GM12878 (cell line): Measurements from ENCODE around the gene ZNF511. TPM values are rescaled to one million over a fixed set of nuclear protein-coding genes. Genes with fewer than 3 reads are reported as not detected.

Experiments used
- ATAC-seq: fragments of 200-7000 bp; cut with Tn5 transposase; 3 replicates; pipeline ENCODE4 v1.9.1; 2020; ENCODE audit warnings: mild to moderate bottlenecking, moderate library complexity
- BruUV-seq: library from RNA; stranded (reverse); fragments of 400-500 nt; replicated peaks from 2 replicates; lab custom pipeline; 2021; lab: Mats Ljungman, UMichigan
- CTCF ChIA-PET: fragments of 300-600 bp; sonication (Branson Sonifier 250); formaldehyde crosslinking; extraction: SDS; loops from one replicate; lab custom pipeline; 2021; ENCODE audit warnings: inconsistent platforms; lab: Yijun Ruan, JAX
- POLR2A ChIA-PET: fragments of 350-600 bp; formaldehyde crosslinking; extraction: SDS; loops from one replicate; lab custom pipeline; 2021; ENCODE audit warnings: inconsistent platforms; lab: Charles Lee
- RAD21 ChIA-PET: fragments of 300-600 bp; sonication (Branson Sonifier 250); formaldehyde crosslinking; loops from one replicate; lab custom pipeline; 2023; ENCODE audit warnings: antibody characterized with exemption; ENCODE audit not compliant: unreplicated experiment; lab: Charles Lee
- SMC1A ChIA-PET: fragments of 300-600 bp; sonication (Branson Sonifier 250); formaldehyde crosslinking; loops from one replicate; lab custom pipeline; 2023; ENCODE audit not compliant: unreplicated experiment, uncharacterized antibody; lab: Charles Lee
- DNase-seq: peaks from one replicate; pipeline ENCODE4 v3.0.0-alpha.2; 2011; ENCODE audit warnings: low read depth, low spot score
- FAIRE-seq: peaks from 3 replicates; lab custom pipeline; 2011; peaks lifted over from hg19 to GRCh38; lab: Jason Lieb, UNC
- H2AFZ ChIP-seq: 2 replicates; pipeline ENCODE4 v1.6.0; 2011; ENCODE audit warnings: low read depth, low read length, control low read depth; ENCODE audit not compliant: control insufficient read depth
- H3K27ac ChIP-seq: 2 replicates; pipeline ENCODE4 v1.5.1; 2011; ENCODE audit warnings: control low read depth; ENCODE audit not compliant: control insufficient read depth, insufficient read depth
- H3K27me3 ChIP-seq, 2 experiments: replicated peaks in 1 of 2; 2 replicates each; pipeline versions ENCODE4 v1.6.0 to v1.6.1; 2011; ENCODE audit warnings: low read length in 1 of 2; ENCODE audit not compliant: control insufficient read depth in 2 of 2, insufficient read depth in 2 of 2
- H3K36me3 ChIP-seq, 2 experiments: 2 replicates each; pipeline ENCODE4 v1.5.1; 2011; ENCODE audit warnings: low read length in 1 of 2; ENCODE audit not compliant: control insufficient read depth in 2 of 2, insufficient read depth in 2 of 2
- H3K4me1 ChIP-seq: 2 replicates; pipeline ENCODE4 v1.6.1; 2011; ENCODE audit warnings: mild to moderate bottlenecking, low read length, moderate library complexity, mixed read lengths; ENCODE audit not compliant: control insufficient read depth, insufficient read depth
- H3K4me2 ChIP-seq: 2 replicates; pipeline ENCODE4 v1.6.0; 2011; ENCODE audit warnings: control low read depth; ENCODE audit not compliant: control insufficient read depth, insufficient read depth
- H3K4me3 ChIP-seq: fragments of 200-600 bp; sonication (generic); 2 replicates; pipeline ENCODE4 v1.5.1; 2016
- H3K79me2 ChIP-seq: 2 replicates; pipeline ENCODE4 v1.6.0; 2011; ENCODE audit warnings: low read length; ENCODE audit not compliant: control insufficient read depth, insufficient read depth
- H3K9ac ChIP-seq: 2 replicates; pipeline ENCODE4 v1.8.0; 2011; ENCODE audit warnings: low read length, control low read depth, mixed read lengths; ENCODE audit not compliant: control insufficient read depth, insufficient read depth
- H3K9me3 ChIP-seq: replicated peaks from 3 replicates; pipeline ENCODE4 v1.5.1; 2011; ENCODE audit warnings: mild to moderate bottlenecking, low read length; ENCODE audit not compliant: control insufficient read depth, insufficient read depth
- H4K20me1 ChIP-seq: 2 replicates; pipeline ENCODE4 v1.6.0; 2011; ENCODE audit not compliant: control insufficient read depth, insufficient read depth
- BCL11A ChIP-seq: IDR thresholded peaks from 2 replicates; pipeline ENCODE4 v1.6.1; 2011; ENCODE audit warnings: low read depth, low read length
- CHD4 ChIP-seq: fragments of 200-600 bp; sonication (generic); IDR thresholded peaks from 2 replicates; pipeline ENCODE4 v1.6.1; 2016; ENCODE audit warnings: mild to moderate bottlenecking
- CREM ChIP-seq: IDR thresholded peaks from 2 replicates; pipeline ENCODE4 v1.6.1; 2014; ENCODE audit warnings: antibody characterized with exemption, low read depth
- HSF1 ChIP-seq: fragments of 150-350 bp; IDR thresholded peaks from 2 replicates; pipeline ENCODE4 v1.6.1; 2014; ENCODE audit warnings: mild to moderate bottlenecking, low read depth, low read length
- KLF5 ChIP-seq: fragments of 450-650 bp; IDR thresholded peaks from 2 replicates; pipeline ENCODE4 v1.6.1; 2014; ENCODE audit warnings: mild to moderate bottlenecking; ENCODE audit not compliant: partially characterized antibody
- MEF2B ChIP-seq: fragments of 450-650 bp; IDR thresholded peaks from 2 replicates; pipeline ENCODE4 v1.6.1; 2018; ENCODE audit warnings: mild to moderate bottlenecking, moderate library complexity; ENCODE audit not compliant: partially characterized antibody, poor library complexity, severe bottlenecking
- NFYA ChIP-seq: IDR thresholded peaks from 2 replicates; pipeline ENCODE4 v1.6.1; 2011; ENCODE audit warnings: low read depth, mild to moderate bottlenecking, low read length, improper control_type of control experiment, borderline replicate concordance
- PML ChIP-seq: IDR thresholded peaks from 2 replicates; pipeline ENCODE4 v1.6.1; 2012; ENCODE audit warnings: low read length, inconsistent platforms
- RELA ChIP-seq: fragments of 450-650 bp; IDR thresholded peaks from 2 replicates; pipeline ENCODE4 v1.8.0; 2014; ENCODE audit warnings: borderline replicate concordance; ENCODE audit not compliant: partially characterized antibody
- SREBF2 ChIP-seq: IDR thresholded peaks from 2 replicates; pipeline ENCODE4 v1.6.1; 2012; ENCODE audit warnings: mild to moderate bottlenecking, low read length
- ZNF207 ChIP-seq: fragments of 450-650 bp; IDR thresholded peaks from 2 replicates; pipeline ENCODE4 v1.6.1; 2014; ENCODE audit warnings: antibody characterized with exemption, mild to moderate bottlenecking, borderline replicate concordance
- WGBS: methylation state at CpG from one replicate; pipeline ENCODE4 v1.1.6; 2016; ENCODE audit warnings: low lambda C conversion rate; ENCODE audit not compliant: insufficient replicate concordance, insufficient coverage; ENCODE audit errors: missing lambda C conversion rate; 5-methylcytosine and 5-hydroxymethylcytosine counted together
- in situ Hi-C: fragments of 300-500 bp; cut with MboI; formaldehyde crosslinking; loops from 9 replicates; pipeline ENCODE4 v1.14.3; 2018; ENCODE audit warnings: mixed read lengths
- intact Hi-C: fragments of 100-400 bp; cut with micrococcal nuclease; formaldehyde crosslinking; loops from one replicate; pipeline ENCODE4 v1.14.2; 2022; ENCODE audit not compliant: unreplicated experiment
- polyA plus RNA-seq, 11 experiments: library from polyadenylated mRNA; depleted of rRNA in 4 of 11; unstranded in 6 of 11; stranded (reverse) in 5 of 11; fragments of >200 nt; fragmentation: Nextera tagmentation in 4 of 11; fragmentation: Illumina TruSeq in 1 of 11; extraction: Ambion mirVana in 4 of 11; extraction: Trizol in 1 of 11; gene quantifications; 1 replicate in 1 of 11; 2 replicates in 10 of 11; pipeline versions ENCODE4 v1.2.1 to v1.2.3, GENCODE V29; 2011 to 2016; ENCODE audit warnings: inconsistent platforms in 2 of 11, missing spikeins in 2 of 11, low read depth in 1 of 11
- total RNA-seq, 4 experiments: library from RNA; depleted of rRNA in 3 of 4; stranded (reverse); fragments of >200 nt in 3 of 4; fragmentation: Illumina TruSeq in 1 of 4; extraction: Trizol in 1 of 4; gene quantifications; 2 replicates each; pipeline versions ENCODE4 v1.2.1 to v1.2.3, GENCODE V29; 2013 to 2021
- TF ChIP-seq, protein P1 (sequence below): IDR thresholded peaks from 2 replicates; pipeline ENCODE4 v1.6.1; 2012; ENCODE audit warnings: improper control_type of control experiment, low read depth, low read length; ENCODE audit not compliant: insufficient replicate concordance

The ZNF511 gene
- total and polyA plus RNA-seq, 10 of the 15 experiments (the other 5 are each of a cell fraction or from before 2014, with no cell fraction given), result 0.58 to 110 (median 32.0) TPM

- ChIA-PET POLR2A (no interaction called here), SMC1A (no interaction called here)
- intact Hi-C loops, result loop anchor here (5.0 kb wide), 1 partner anchor 65 kb away; the partner anchor contains the start of gene MTG1
- no peak overlapping the region for H3K9ac ChIP-seq
- no TSS peak for BruUV-seq
- no peaks in the 10 kb centered on the region for H3K36me3 ChIP-seq
- ATAC-seq, result no peak
- no peak for FAIRE-seq
- H3K4me2 ChIP-seq, result no peak overlapping the region
- H3K9me3 ChIP-seq, result no peaks in the 10 kb centered on the region
- peaks cover 4 to 6% of the 10 kb centered on the region in 2 experiments for H3K27me3 ChIP-seq
- in situ Hi-C loops, result loop anchor here (5.0 kb wide), 1 partner anchor 170 kb away; no protein-coding TSS in a partner anchor
- no peaks in the 10 kb centered on the region for H3K79me2 ChIP-seq
- DNase-seq, result no peak
- H3K4me1 ChIP-seq, result no peaks in the 10 kb centered on the region
- no peak overlapping the region for H3K4me3 ChIP-seq
- TF ChIP-seq HSF1, result no peak
- no peak for TF ChIP-seq CHD4
- no peak for TF ChIP-seq RELA
- no peak for TF ChIP-seq ZNF207
- no peak for TF ChIP-seq BCL11A
- no peak for TF ChIP-seq NFYA
- TF ChIP-seq MEF2B, result no peak
- TF ChIP-seq PML, result no peak
- TF ChIP-seq CREM, result no peak
- TF ChIP-seq SREBF2, result no peak
- TF ChIP-seq KLF5, result no peak
- TF ChIP-seq, protein P1, sequence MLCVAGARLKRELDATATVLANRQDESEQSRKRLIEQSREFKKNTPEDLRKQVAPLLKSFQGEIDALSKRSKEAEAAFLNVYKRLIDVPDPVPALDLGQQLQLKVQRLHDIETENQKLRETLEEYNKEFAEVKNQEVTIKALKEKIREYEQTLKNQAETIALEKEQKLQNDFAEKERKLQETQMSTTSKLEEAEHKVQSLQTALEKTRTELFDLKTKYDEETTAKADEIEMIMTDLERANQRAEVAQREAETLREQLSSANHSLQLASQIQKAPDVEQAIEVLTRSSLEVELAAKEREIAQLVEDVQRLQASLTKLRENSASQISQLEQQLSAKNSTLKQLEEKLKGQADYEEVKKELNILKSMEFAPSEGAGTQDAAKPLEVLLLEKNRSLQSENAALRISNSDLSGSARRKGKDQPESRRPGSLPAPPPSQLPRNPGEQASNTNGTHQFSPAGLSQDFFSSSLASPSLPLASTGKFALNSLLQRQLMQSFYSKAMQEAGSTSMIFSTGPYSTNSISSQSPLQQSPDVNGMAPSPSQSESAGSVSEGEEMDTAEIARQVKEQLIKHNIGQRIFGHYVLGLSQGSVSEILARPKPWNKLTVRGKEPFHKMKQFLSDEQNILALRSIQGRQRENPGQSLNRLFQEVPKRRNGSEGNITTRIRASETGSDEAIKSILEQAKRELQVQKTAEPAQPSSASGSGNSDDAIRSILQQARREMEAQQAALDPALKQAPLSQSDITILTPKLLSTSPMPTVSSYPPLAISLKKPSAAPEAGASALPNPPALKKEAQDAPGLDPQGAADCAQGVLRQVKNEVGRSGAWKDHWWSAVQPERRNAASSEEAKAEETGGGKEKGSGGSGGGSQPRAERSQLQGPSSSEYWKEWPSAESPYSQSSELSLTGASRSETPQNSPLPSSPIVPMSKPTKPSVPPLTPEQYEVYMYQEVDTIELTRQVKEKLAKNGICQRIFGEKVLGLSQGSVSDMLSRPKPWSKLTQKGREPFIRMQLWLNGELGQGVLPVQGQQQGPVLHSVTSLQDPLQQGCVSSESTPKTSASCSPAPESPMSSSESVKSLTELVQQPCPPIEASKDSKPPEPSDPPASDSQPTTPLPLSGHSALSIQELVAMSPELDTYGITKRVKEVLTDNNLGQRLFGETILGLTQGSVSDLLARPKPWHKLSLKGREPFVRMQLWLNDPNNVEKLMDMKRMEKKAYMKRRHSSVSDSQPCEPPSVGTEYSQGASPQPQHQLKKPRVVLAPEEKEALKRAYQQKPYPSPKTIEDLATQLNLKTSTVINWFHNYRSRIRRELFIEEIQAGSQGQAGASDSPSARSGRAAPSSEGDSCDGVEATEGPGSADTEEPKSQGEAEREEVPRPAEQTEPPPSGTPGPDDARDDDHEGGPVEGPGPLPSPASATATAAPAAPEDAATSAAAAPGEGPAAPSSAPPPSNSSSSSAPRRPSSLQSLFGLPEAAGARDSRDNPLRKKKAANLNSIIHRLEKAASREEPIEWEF, result no peak
- TF ChIP-seq, all 136 proteins: peak for 0
- WGBS, result 13% methylated on average over 28 of the region's 28 CpGs
- ChIA-PET RAD21 (no interaction called here), CTCF (interaction anchor here (3.8 kb wide), 1 partner anchor 193 kb away, joined by 24 read pairs; no protein-coding TSS in a partner anchor)
- no peaks in the 10 kb centered on the region for H4K20me1 ChIP-seq
- no peak overlapping the region for H2AFZ ChIP-seq
- H3K27ac ChIP-seq, result no peak overlapping the region
Observed at GRCh38 chr10:133326745-133327650, 18.3 kb downstream of the ZNF511 start.
